ENCODE results near the gene ITGB6.
"Not testable (repeated sequence)": the region's sequence is repeated elsewhere in the genome, so short reads cannot be mapped to it uniquely, and the experiment has no call there.

The ITGB6 gene

DNA sequence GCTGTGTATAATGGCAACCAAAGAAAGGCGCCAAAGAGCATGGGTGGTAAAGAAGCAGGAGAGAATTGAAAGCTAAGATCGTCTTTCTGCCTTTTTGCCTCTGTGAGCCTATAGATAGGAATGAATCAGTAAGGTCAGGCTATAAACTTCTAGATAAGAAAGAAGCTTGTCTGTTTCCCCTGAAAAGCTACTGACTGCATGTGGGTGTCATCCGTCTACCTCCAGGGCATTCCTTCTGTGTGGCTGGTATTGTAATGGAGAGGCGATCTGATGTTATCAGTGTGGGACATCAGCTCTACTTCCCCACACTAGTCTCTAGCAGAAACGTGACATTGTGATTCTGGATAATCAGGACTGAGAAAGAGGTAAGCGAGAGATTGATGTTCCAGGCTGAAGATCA, 74.2 kb downstream of the ITGB6 start:
- H3K4me3 Mint-ChIP-seq: no peak overlapping the region
- H3K27me3 Mint-ChIP-seq: no peaks in the 10 kb centered on the region
- H3K27ac Mint-ChIP-seq: no peak overlapping the region
- H3K36me3 Mint-ChIP-seq (ENCODE audit: low read depth): no peaks in the 10 kb centered on the region
- intact Hi-C loops (cut with micrococcal nuclease): no loop called here
- H3K4me1 Mint-ChIP-seq (ENCODE audit: low read depth): no peaks in the 10 kb centered on the region
- no peaks in the 10 kb centered on the region for H3K9me3 Mint-ChIP-seq

DNA sequence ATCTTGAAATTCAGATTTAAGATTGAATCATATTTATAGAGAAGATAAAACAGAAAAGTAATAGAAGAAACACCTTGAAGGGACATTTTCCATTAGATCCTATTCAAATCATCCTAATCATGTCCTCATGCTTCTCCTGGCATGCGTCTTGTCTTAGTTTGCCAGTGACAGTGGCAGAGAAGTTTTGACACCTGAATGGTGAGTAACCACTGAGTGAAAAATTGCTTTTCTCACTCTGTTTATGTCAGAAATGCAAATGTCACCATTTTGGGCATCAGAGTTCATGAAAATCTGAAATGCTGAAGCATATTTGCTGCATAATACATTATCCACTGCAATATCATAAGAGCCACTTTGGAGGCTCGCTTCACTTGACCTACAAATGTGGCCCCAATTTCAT, 74.7 kb downstream of the ITGB6 start:
- intact Hi-C loops (cut with micrococcal nuclease): no loop called here
- Mint-ChIP-seq H3K4me1 (ENCODE audit: low read depth) (no peaks in the 10 kb centered on the region), H3K27ac (no peak overlapping the region), H3K27me3 (no peaks in the 10 kb centered on the region), H3K36me3 (ENCODE audit: low read depth) (no peaks in the 10 kb centered on the region), H3K9me3 (no peaks in the 10 kb centered on the region), H3K4me3 (no peak overlapping the region)

DNA sequence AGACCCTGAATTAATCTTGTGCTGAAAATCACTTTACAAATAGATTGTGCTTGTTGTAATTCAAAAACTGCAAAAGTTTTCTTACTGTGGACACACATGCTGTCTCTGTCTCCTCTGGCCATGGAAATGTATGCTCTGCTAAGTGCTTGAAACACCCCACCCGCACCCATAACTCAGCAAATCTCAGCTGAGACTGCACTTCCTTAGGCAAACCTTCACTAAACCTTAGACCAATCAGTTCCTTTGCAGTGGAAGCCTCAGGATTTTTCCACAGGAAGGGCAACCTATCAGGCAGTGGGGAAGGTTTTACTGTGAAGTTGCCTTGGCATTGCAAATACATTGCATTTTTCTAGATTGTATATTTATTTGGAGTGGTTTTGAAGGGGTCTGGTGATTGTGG, 75.5 kb downstream of the ITGB6 start:
- H3K27me3 Mint-ChIP-seq: no peaks in the 10 kb centered on the region

DNA sequence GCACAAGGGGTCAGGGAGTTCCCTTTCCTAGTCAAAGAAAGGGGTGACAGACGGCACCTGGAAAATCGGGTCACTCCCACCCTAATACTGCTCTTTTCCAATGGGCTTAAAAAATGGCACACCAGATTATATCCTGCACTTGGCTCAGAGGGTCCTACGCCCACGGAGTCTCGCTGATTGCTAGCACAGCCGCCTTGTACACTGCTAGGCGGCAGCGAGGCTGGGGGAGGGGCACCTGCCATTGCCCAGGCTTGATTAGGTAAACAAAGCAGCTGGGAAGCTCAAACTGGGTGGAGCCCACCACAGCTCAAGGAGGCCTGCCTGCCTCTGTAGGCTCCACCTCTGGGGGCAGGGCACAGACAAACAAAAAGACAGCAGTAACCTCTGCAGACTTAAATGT, 85.4 kb downstream of the ITGB6 start:
- intact Hi-C loops (cut with micrococcal nuclease): loop anchor here (5.0 kb wide), 1 partner anchor 878 kb away; no protein-coding TSS in a partner anchor
- H3K36me3 Mint-ChIP-seq (ENCODE audit: low read depth); H3K27ac Mint-ChIP-seq; H3K27me3 Mint-ChIP-seq; H3K4me1 Mint-ChIP-seq (ENCODE audit: low read depth); H3K4me3 Mint-ChIP-seq; H3K9me3 Mint-ChIP-seq: not testable (repeated sequence)

More for the DNA sequence above, 75.5 kb downstream of the ITGB6 start:
- Mint-ChIP-seq H3K36me3 (ENCODE audit: low read depth) (no peaks in the 10 kb centered on the region), H3K4me1 (ENCODE audit: low read depth) (no peaks in the 10 kb centered on the region), H3K4me3 (no peak overlapping the region), H3K9me3 (no peaks in the 10 kb centered on the region), H3K27ac (no peak overlapping the region)
- intact Hi-C loops (cut with micrococcal nuclease): no loop called here

DNA sequence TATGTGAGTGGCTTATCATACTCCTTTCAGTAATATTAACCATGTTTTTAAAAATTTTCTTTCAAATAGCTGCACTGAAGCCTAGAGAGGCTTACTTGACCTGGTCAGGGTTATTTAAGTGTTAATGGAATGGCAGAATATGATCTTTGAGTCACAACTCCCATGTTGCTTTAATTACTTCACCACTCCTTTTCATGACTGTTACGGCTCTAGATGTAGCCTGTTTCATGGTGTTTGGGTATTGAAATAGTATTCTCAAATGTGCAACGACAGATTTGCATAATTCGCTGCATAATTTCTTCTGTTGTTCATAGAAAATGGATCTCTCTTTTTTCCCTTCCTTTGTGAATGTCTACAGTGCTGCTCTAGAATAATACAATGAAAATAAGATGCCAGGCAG, 86.1 kb downstream of the ITGB6 start:
- Mint-ChIP-seq H3K9me3 (no peaks in the 10 kb centered on the region), H3K27me3 (peaks cover 1% of the 10 kb centered on the region), H3K36me3 (ENCODE audit: low read depth) (no peaks in the 10 kb centered on the region), H3K4me1 (ENCODE audit: low read depth) (no peaks in the 10 kb centered on the region), H3K27ac (no peak overlapping the region), H3K4me3 (no peak overlapping the region)
- intact Hi-C loops (cut with micrococcal nuclease): loop anchor here (5.0 kb wide), 1 partner anchor 878 kb away; no protein-coding TSS in a partner anchor

DNA sequence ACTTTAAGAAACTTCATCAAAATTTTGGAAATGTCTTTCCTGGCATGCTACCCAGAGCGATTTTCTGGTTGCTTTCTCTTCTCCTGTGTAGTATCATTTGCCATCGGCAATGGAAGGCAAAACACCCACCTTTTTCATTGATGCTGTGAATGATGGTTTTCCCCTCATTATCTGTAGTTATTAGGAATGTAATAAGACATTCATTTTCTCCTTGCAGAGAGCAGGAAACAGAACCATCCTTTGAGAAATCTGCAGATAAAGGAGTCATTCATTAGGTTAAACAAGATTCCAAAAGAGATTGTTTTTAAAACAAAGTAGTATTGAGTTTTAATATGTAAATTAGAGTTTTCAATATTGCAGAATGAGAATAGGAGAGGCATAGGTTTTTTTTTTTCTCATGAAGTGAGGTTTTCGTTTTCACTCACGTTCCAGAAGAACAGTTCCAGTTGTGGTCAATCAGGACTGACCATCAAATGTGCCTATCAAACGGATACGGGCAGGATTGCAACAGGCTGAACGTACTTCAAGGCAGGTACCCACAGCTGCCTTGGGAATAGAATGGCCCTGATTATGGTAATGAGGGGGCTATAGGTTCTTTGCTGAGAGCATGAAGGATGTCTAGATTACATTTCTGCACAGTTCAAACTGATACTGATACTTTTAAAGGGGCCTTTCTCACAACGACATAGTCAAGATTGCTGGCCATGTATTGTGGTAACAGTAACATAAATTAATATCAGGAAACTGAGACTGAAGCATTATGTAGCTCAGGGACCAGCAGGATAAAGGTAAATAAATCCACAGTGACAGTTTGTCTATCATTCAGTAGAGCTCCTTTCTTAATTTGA, 87.9 kb downstream of the ITGB6 start:
- Mint-ChIP-seq H3K27me3 (no peaks in the 10 kb centered on the region), H3K36me3 (ENCODE audit: low read depth) (no peaks in the 10 kb centered on the region), H3K9me3 (no peaks in the 10 kb centered on the region), H3K4me3 (no peak overlapping the region), H3K4me1 (ENCODE audit: low read depth) (peaks cover 11% of the 10 kb centered on the region), H3K27ac (no peak overlapping the region)
- intact Hi-C loops (cut with micrococcal nuclease): loop anchor here (2.0 to 5.0 kb wide), 2 partner anchors 97 to 880 kb away; no protein-coding TSS in a partner anchor

DNA sequence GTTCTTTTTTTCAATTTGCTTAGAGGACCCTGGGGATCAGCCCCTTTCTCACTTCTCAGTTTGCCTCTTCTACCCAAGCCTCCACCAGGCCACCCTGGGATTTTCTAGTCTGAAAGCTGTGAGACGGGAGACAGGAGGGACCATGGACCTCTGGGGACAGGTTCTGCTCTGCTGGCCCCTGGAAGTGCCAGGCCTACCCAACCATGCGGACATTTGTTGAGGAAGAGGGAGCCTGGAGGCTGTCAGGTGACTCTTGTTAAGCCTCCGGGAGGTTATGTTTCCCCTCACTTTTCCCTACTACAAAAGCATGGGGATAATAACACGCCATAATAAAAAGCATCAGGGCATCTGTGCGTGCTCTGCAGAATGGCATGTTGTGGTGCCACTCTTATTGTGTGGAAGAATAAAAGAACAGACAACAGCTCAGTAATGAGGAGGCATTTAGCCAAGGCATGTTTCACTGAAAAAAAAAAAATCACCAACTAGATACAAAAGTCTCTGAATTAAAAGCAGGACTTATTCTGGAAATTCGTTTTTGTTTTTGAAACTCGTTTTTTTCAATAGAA, 89.3 kb downstream of the ITGB6 start:
- no peak overlapping the region for H3K4me3 Mint-ChIP-seq
- intact Hi-C loops (cut with micrococcal nuclease): loop anchor here (2.0 to 5.0 kb wide), 2 partner anchors 98 to 882 kb away; no protein-coding TSS in a partner anchor
- H3K27ac Mint-ChIP-seq: no peak overlapping the region
- no peaks in the 10 kb centered on the region for H3K36me3 Mint-ChIP-seq (ENCODE audit: low read depth)
- no peaks in the 10 kb centered on the region for H3K9me3 Mint-ChIP-seq
- peaks cover 11% of the 10 kb centered on the region for H3K4me1 Mint-ChIP-seq (ENCODE audit: low read depth)
- H3K27me3 Mint-ChIP-seq: no peaks in the 10 kb centered on the region

DNA sequence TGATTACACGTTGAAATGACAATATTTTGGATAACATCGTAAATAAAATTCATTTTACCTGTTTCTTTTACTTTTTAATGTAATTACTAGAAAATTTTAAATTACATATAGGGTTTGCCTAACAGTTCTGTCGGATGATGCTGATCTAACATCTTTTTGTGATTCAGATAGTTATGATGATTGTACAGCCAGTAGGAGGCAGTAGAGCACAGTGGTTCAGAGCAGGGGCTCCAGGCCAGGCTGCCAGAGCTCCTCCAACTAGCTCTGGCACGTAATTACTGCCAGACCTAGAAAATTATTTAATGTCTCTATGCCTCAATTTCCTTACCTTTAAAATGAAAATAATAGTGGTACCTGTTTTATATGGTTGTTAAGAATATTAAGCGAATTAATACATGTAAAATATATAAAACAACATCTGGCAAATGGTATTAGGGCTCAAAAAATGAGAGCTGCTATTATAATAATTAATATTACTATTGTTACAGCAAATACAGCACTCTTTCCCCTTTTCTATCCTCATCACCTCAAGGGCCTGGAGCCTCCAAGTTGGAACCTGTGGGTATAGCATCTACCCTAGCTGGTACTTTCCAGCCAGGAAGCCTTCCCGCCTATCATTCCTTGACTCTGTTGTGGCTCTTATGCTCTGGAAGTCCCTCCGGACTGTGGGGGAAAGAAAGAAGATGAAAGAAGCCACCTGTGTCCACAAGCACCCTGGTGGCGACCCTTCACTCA, 90.0 kb downstream of the ITGB6 start:
- H3K4me1 Mint-ChIP-seq (ENCODE audit: low read depth): peaks cover 11% of the 10 kb centered on the region
- H3K27ac Mint-ChIP-seq: no peak overlapping the region
- H3K4me3 Mint-ChIP-seq: no peak overlapping the region
- no peaks in the 10 kb centered on the region for H3K9me3 Mint-ChIP-seq
- no peaks in the 10 kb centered on the region for H3K27me3 Mint-ChIP-seq
- intact Hi-C loops (cut with micrococcal nuclease): loop anchor here (2.0 to 5.0 kb wide), 3 partner anchors 99 to 882 kb away; no protein-coding TSS in a partner anchor
- no peaks in the 10 kb centered on the region for H3K36me3 Mint-ChIP-seq (ENCODE audit: low read depth)

DNA sequence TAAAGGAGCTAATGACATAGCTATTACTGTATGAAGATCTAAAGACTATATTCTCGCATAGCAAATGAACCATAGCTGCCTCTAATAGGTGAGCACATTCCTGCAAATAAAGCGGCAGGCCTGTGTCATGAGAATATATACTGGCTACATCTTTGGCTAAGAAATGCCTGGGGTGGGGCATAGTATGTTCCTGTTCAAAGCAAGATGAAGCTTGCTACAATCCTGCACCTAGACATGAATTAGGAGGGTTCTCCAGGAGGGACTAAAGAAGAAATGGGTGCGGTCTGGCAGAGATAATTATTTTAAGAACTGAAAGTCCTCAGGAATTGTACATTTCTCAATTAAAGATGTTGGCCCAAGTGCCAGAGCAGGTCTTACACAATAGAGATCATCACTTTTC, 90.8 kb downstream of the ITGB6 start:
- no peak overlapping the region for H3K27ac Mint-ChIP-seq
- H3K4me3 Mint-ChIP-seq: no peak overlapping the region
- intact Hi-C loops (cut with micrococcal nuclease): loop anchor here (5.0 kb wide), 1 partner anchor 158 kb away; no protein-coding TSS in a partner anchor

DNA sequence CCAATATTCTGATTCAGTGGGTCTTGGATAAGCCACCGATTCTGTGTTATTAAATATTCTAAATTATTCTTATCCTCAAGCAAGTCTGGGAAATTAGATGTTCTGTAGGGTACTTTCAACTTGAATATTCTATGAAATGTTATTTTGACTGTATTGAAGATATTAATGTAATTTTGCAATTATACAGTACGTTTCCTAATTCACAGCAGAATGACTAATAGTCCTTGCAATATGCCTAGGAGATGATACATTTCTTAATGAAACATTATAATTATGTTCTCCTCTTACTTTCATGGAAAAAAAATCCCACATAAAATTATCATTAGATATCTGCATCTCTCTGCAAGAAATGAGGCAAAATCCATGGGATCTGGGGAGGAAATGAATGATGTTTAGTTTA, 91.4 kb downstream of the ITGB6 start:
- Mint-ChIP-seq H3K9me3 (no peaks in the 10 kb centered on the region), H3K27ac (no peak overlapping the region), H3K36me3 (ENCODE audit: low read depth) (no peaks in the 10 kb centered on the region), H3K4me3 (no peak overlapping the region), H3K4me1 (ENCODE audit: low read depth) (peaks cover 11% of the 10 kb centered on the region), H3K27me3 (no peaks in the 10 kb centered on the region)
- intact Hi-C loops (cut with micrococcal nuclease): loop anchor here (5.0 kb wide), 1 partner anchor 159 kb away; no protein-coding TSS in a partner anchor

More for the DNA sequence above, 90.8 kb downstream of the ITGB6 start:
- Mint-ChIP-seq H3K9me3 (no peaks in the 10 kb centered on the region), H3K27me3 (no peaks in the 10 kb centered on the region), H3K36me3 (ENCODE audit: low read depth) (no peaks in the 10 kb centered on the region), H3K4me1 (ENCODE audit: low read depth) (peaks cover 11% of the 10 kb centered on the region)

DNA sequence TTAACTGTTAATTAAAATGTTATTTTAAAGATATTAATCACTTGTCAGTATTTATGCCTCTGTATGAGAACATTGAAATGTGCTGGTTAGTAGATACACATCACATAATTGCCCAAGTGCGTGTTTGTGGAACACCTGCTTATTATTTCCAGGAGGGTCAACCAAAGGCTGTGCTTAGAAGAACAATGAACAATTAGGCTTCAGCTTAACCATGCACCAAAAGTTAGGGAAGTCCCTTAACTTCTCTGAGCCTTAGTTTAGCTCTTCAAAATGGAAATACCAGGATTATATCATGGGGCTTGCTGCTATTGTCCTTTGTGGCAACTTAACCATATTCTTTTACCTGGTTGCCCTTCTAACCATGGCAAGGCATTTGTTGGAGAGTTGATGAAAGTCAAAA, 94.7 kb downstream of the ITGB6 start:
- Mint-ChIP-seq H3K27ac (no peak overlapping the region), H3K27me3 (no peaks in the 10 kb centered on the region), H3K36me3 (ENCODE audit: low read depth) (no peaks in the 10 kb centered on the region), H3K4me1 (ENCODE audit: low read depth) (peaks cover 11% of the 10 kb centered on the region), H3K4me3 (no peak overlapping the region), H3K9me3 (no peaks in the 10 kb centered on the region)
- intact Hi-C loops (cut with micrococcal nuclease): loop anchor here (5.0 kb wide), 1 partner anchor 162 kb away; no protein-coding TSS in a partner anchor

DNA sequence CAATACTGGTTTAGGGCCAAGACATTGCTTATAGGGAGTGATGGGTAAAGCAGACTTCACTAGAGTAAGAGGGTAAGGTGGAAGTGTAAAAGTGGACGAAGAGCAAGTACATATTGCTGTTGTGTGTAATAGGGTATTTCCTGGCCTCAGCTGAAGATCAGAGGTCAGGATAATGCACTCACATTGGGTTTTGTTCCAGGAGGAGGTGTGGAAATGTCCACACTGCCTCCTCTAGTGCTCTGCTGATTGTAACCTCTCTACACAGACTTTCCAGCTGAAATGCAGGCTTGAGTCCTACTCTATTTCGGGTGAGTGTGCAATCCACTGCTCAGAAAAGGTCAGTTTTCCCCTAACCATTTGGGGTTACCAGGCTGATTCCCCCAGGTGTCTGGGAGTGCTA, 96.0 kb downstream of the ITGB6 start:
- H3K27me3 Mint-ChIP-seq: no peaks in the 10 kb centered on the region
- intact Hi-C loops (cut with micrococcal nuclease): no loop called here

DNA sequence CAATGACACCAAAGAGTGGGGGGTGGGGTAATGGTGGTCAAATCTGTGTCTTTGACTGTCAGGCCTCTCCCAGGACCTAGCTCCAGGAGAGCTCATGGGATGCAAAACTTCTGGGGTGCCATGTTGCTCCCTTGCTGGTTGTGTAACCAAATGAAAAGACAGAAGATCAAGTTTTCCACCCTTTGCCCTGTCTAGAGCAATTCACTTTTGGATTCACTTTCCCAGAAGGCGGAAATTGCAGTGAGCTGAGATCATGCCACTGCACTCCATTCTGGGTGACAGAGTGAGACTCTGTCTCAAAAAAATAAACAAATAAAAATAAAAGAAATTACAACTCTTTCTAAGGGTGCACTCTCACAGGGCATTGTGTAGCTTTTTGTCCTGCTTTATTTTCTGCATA, 102.7 kb downstream of the ITGB6 start:
- Mint-ChIP-seq H3K36me3 (ENCODE audit: low read depth) (no peaks in the 10 kb centered on the region), H3K27me3 (no peaks in the 10 kb centered on the region), H3K9me3 (peaks cover 15% of the 10 kb centered on the region), H3K27ac (no peak overlapping the region), H3K4me1 (ENCODE audit: low read depth) (peaks cover 13% of the 10 kb centered on the region), H3K4me3 (no peak overlapping the region)
- intact Hi-C loops (cut with micrococcal nuclease): no loop called here

More for the DNA sequence above, 96.0 kb downstream of the ITGB6 start:
- Mint-ChIP-seq H3K27ac (no peak overlapping the region), H3K4me1 (ENCODE audit: low read depth) (peaks cover 11% of the 10 kb centered on the region), H3K9me3 (no peaks in the 10 kb centered on the region), H3K4me3 (no peak overlapping the region), H3K36me3 (ENCODE audit: low read depth) (no peaks in the 10 kb centered on the region)

DNA sequence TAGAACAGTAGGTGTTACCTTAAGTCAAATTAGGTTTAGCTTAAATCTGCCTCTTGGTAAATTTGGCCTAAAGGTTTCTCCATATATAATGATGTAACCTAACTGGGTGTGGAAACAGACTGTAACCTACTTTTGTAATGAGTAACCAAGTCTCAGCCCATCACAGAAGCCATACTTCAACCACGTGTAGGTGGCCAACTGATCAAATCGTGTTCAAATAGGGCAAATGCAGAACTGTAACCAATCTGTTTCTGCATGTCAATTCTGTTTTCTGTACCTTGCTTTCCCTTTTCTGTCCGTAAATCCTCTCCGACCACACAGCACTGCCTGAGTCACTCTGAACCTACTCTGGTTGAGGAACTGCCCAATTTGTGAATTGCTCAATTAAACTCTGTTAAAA, 103.7 kb downstream of the ITGB6 start:
- intact Hi-C loops (cut with micrococcal nuclease): no loop called here
- H3K4me1 Mint-ChIP-seq (ENCODE audit: low read depth): peaks cover 13% of the 10 kb centered on the region
- H3K36me3 Mint-ChIP-seq (ENCODE audit: low read depth): no peaks in the 10 kb centered on the region
- H3K4me3 Mint-ChIP-seq: no peak overlapping the region
- H3K9me3 Mint-ChIP-seq: peaks cover 24% of the 10 kb centered on the region
- no peaks in the 10 kb centered on the region for H3K27me3 Mint-ChIP-seq
- H3K27ac Mint-ChIP-seq: no peak overlapping the region

Data from dendritic cell treated with granulocyte-macrophage colony-stimulating factor and Interleukin-4, amounts not matched to agents 40 ng/mL and 50 ng/mL, for 4 days (primary cell).